ENCODE measurements around the gene INHBB. TPM values are rescaled to one million over a fixed set of nuclear protein-coding genes. Genes with fewer than 3 reads are reported as not detected.

INHBB gene
- total RNA-seq, 1 experiment from 2014 or later = 0.27 TPM

GRCh38 chr2:120371969-120372625 lies 26.2 kb downstream of the INHBB start:
- ChIA-PET POLR2A (no interaction called here), CTCF (no interaction called here), RAD21 (ENCODE audit: low non-redundant PET in 1 of 2, low total read pairs in 2 of 2, uncharacterized antibody in 2 of 2, unreplicated experiment in 2 of 2) (no interaction called here)
- Histone ChIP-seq H3K9me3 (ENCODE audit: control insufficient read depth in 1 of 2, insufficient read depth in 1 of 2, low read depth in 1 of 2, low read length in 2 of 2) (no peaks in the 10 kb centered on the region), H3K4me3 (replicated peaks in 1 of 2; ENCODE audit: low read depth in 1 of 2, low read length in 2 of 2) (no peak overlapping the region), H3K36me3 (ENCODE audit: control insufficient read depth in 1 of 2, insufficient read depth in 2 of 2, low read length in 2 of 2) (no peaks in the 10 kb centered on the region), H4K20me1 (ENCODE audit: insufficient read depth) (no peaks in the 10 kb centered on the region), H3K9ac (ENCODE audit: low read length) (no peak overlapping the region), H2AFZ (ENCODE audit: low read depth, low read length, poor library complexity, severe bottlenecking) (no peak overlapping the region), H3K4me1 (ENCODE audit: control insufficient read depth in 1 of 2, insufficient read depth in 2 of 2, low read length in 2 of 2) (no peaks in the 10 kb centered on the region), H3K4me2 (ENCODE audit: low read length) (no peak overlapping the region), H3K9me2 (ENCODE audit: insufficient read depth) (no peaks in the 10 kb centered on the region), H3K79me2 (ENCODE audit: insufficient read depth, low read length) (no peaks in the 10 kb centered on the region), H3K27ac (ENCODE audit: low read depth, low read length) (no peak overlapping the region), H3K27me3 (ENCODE audit: insufficient read depth, low read length) (no peaks in the 10 kb centered on the region)
- intact Hi-C loops (cut with micrococcal nuclease) = no loop called here
- DNase-seq (ENCODE audit: low read depth, low spot score) (no peak), ATAC-seq (no peak)
- TF ChIP-seq EGR1 (IDR thresholded peaks at IDR 0.05; ENCODE audit: low read depth) (no peak), ELF1 (IDR thresholded peaks at IDR 0.05; ENCODE audit: borderline replicate concordance, low read depth) (no peak), CTCF (IDR thresholded peaks at IDR 0.05 in 2 of 3, conservative IDR thresholded peaks at IDR 0.05 in 1 of 3; ENCODE audit: borderline replicate concordance in 1 of 3, insufficient read depth in 1 of 3, low read depth in 2 of 3, low read length in 2 of 3) (no peak), SRF (IDR thresholded peaks at IDR 0.05; ENCODE audit: low read depth) (no peak)
- BruUV-seq (replicated peaks) = no TSS peak

- no peak overlapping the region for H3K9ac ChIP-seq (ENCODE audit: low read length)
- no peaks in the 10 kb centered on the region for H3K79me2 ChIP-seq (ENCODE audit: insufficient read depth, low read length)
- H3K27me3 ChIP-seq (ENCODE audit: insufficient read depth, low read length) = no peaks in the 10 kb centered on the region
- H4K20me1 ChIP-seq (ENCODE audit: insufficient read depth) = no peaks in the 10 kb centered on the region
- BruUV-seq (replicated peaks) = no TSS peak
- H3K9me3 ChIP-seq (ENCODE audit: control insufficient read depth in 1 of 2, insufficient read depth in 1 of 2, low read depth in 1 of 2, low read length in 2 of 2) = no peaks in the 10 kb centered on the region
- no peak overlapping the region for H3K4me2 ChIP-seq (ENCODE audit: low read length)
- H3K27ac ChIP-seq (ENCODE audit: low read depth, low read length) = no peak overlapping the region
- no peaks in the 10 kb centered on the region for H3K9me2 ChIP-seq (ENCODE audit: insufficient read depth)
- RAD21 ChIA-PET (ENCODE audit: low non-redundant PET in 1 of 2, low total read pairs in 2 of 2, uncharacterized antibody in 2 of 2, unreplicated experiment in 2 of 2) = no interaction called here
- no peak overlapping the region for H2AFZ ChIP-seq (ENCODE audit: low read depth, low read length, poor library complexity, severe bottlenecking)
- no peak overlapping the region for H3K4me3 ChIP-seq (replicated peaks in 1 of 2; ENCODE audit: low read depth in 1 of 2, low read length in 2 of 2)
- POLR2A ChIA-PET = no interaction called here
- ATAC-seq = no peak
- CTCF ChIA-PET = no interaction called here
- intact Hi-C loops (cut with micrococcal nuclease) = no loop called here
- no peak for DNase-seq (ENCODE audit: low read depth, low spot score)
- H3K36me3 ChIP-seq (ENCODE audit: control insufficient read depth in 1 of 2, insufficient read depth in 2 of 2, low read length in 2 of 2) = no peaks in the 10 kb centered on the region
- no peaks in the 10 kb centered on the region for H3K4me1 ChIP-seq (ENCODE audit: control insufficient read depth in 1 of 2, insufficient read depth in 2 of 2, low read length in 2 of 2)
- no peak for TF ChIP-seq EGR1 (IDR thresholded peaks at IDR 0.05; ENCODE audit: low read depth)
- TF ChIP-seq CBX3 (IDR thresholded peaks at IDR 0.05; ENCODE audit: low read depth) = no peak
- no peak for TF ChIP-seq EZH2 (IDR thresholded peaks at IDR 0.05)
- TF ChIP-seq SRF (IDR thresholded peaks at IDR 0.05; ENCODE audit: low read depth) = no peak
- TF ChIP-seq ZNF274 (IDR thresholded peaks at IDR 0.05; ENCODE audit: low read depth, low read length) = no peak
- TF ChIP-seq EZH2phosphoT487 (IDR thresholded peaks at IDR 0.05; ENCODE audit: borderline replicate concordance) = no peak
- no peak for TF ChIP-seq ATF3 (IDR thresholded peaks at IDR 0.05)
- no peak for TF ChIP-seq CTCF (IDR thresholded peaks at IDR 0.05 in 2 of 3, conservative IDR thresholded peaks at IDR 0.05 in 1 of 3; ENCODE audit: borderline replicate concordance in 1 of 3, insufficient read depth in 1 of 3, low read depth in 2 of 3, low read length in 2 of 3)
- no peak for TF ChIP-seq JUND (IDR thresholded peaks at IDR 0.05)
- no peak for TF ChIP-seq ELF1 (IDR thresholded peaks at IDR 0.05; ENCODE audit: borderline replicate concordance, low read depth)
- TF ChIP-seq ZBTB33 (IDR thresholded peaks at IDR 0.05; ENCODE audit: extremely low read depth, insufficient replicate concordance, low read length) = no peak
- no peak for TF ChIP-seq TCF7L2 (IDR thresholded peaks at IDR 0.05; ENCODE audit: borderline replicate concordance, extremely low read depth, insufficient read depth, insufficient read length)
These were observed 26.9 kb downstream of the INHBB start for GRCh38 chr2:120372816-120373215.

All from HCT116 (cell line).